Breast epithelium (tissue), 3 donors: ENCODE data around the gene PDE7B.

Experiments used
- POLR2A ChIP-seq: fragments of 450-650 bp; IDR thresholded peaks from one replicate; pipeline ENCODE4 v1.6.1; 2016; ENCODE audit warnings: antibody characterized with exemption, mild to moderate bottlenecking, moderate library complexity
- POLR2AphosphoS5 ChIP-seq, 3 donors: sonication (generic); formaldehyde crosslinking; IDR thresholded peaks; one replicate each; pipeline ENCODE4 v1.6.1; 2017; ENCODE audit warnings: antibody characterized with exemption in 3 of 3
- TF ChIP-seq, protein P1 (sequence below), 3 donors: fragments of 450-650 bp; IDR thresholded peaks; one replicate each; pipeline ENCODE4 v1.5.1; 2016 to 2017; ENCODE audit warnings: antibody characterized with exemption in 3 of 3, mild to moderate bottlenecking in 3 of 3, moderate library complexity in 3 of 3

DNA sequence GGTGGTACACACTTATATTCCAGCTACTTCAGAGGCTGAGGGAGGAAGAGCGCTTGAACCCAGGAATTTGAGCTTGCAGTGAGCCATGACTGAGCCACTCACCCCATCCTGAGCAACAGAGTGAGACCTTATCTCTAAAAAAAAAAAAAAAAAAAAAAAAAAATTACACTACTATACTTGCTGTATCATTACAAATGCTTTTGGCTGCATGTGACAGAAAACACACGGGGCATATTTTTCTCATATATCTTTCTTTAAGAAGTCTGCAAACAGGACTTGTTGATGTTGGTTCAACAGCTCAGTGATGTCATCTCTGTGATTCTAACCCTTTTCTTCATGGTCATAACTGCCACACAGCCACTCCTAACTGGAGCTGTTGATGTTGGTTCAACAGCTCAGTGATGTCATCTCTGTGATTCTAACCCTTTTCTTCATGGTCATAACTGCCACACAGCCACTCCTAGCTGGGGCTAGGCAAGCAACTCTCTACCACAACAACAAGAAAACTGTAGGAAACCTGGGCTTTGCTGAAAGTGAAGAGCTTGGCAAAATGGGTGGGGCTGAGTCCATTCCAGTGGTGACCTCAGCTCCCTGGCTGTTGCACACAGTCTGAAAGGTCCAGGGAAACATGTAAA, 378.8 kb downstream of the PDE7B start:
- TF ChIP-seq POLR2A (no peak), POLR2AphosphoS5 (IDR thresholded peaks at IDR 0.05) (no peak)
- TF ChIP-seq, protein P1, sequence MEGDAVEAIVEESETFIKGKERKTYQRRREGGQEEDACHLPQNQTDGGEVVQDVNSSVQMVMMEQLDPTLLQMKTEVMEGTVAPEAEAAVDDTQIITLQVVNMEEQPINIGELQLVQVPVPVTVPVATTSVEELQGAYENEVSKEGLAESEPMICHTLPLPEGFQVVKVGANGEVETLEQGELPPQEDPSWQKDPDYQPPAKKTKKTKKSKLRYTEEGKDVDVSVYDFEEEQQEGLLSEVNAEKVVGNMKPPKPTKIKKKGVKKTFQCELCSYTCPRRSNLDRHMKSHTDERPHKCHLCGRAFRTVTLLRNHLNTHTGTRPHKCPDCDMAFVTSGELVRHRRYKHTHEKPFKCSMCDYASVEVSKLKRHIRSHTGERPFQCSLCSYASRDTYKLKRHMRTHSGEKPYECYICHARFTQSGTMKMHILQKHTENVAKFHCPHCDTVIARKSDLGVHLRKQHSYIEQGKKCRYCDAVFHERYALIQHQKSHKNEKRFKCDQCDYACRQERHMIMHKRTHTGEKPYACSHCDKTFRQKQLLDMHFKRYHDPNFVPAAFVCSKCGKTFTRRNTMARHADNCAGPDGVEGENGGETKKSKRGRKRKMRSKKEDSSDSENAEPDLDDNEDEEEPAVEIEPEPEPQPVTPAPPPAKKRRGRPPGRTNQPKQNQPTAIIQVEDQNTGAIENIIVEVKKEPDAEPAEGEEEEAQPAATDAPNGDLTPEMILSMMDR (IDR thresholded peaks at IDR 0.05): no peak
